CD4-positive, alpha-beta T cell treated with Interferon alpha-2 for 1 hour (primary cell): ENCODE data around the gene RPS6KA2.
"Not testable (repeated sequence)": the region's sequence is repeated elsewhere in the genome, so short reads cannot be mapped to it uniquely, and the experiment has no call there.

Experiments used
- DNase-seq, 2 donors: peaks; one replicate each; pipeline ENCODE4 v3.0.0-alpha.2; 2020 to 2022

The RPS6KA2 gene

GRCh38 chr6:166544296-166544605 is 82.8 kb downstream of the RPS6KA2 start:
- DNase-seq: no peak

GRCh38 chr6:166543603-166544295 is 83.3 kb downstream of the RPS6KA2 start:
- no peak for DNase-seq

DNA sequence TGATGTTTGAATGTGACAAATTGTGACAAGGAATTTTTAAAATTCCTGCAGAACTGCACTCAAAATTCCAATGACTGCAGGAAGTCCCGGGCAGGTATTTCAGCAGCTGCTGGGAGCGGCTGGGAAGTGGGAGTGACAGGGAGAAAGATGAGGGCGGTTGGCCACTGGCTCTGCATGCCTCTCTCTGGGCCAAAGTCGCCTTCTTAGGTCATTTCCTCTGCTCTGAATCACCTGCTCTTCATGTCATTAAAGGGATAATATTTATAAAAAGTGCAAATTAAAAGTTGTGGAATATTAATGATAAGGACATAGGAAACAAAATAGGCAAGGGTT is 84.5 kb downstream of the RPS6KA2 start:
- no peak for DNase-seq

- DNase-seq: peak in 1 of 2 donors; percentile 64
These were observed 85.0 kb downstream of the RPS6KA2 start for GRCh38 chr6:166541876-166542579.

GRCh38 chr6:166541366-166541765 is 85.7 kb downstream of the RPS6KA2 start:
- DNase-seq: no peak

- DNase-seq: peak; percentile 59 to 82
These were observed 86.3 kb downstream of the RPS6KA2 start for GRCh38 chr6:166540631-166541331.

DNA sequence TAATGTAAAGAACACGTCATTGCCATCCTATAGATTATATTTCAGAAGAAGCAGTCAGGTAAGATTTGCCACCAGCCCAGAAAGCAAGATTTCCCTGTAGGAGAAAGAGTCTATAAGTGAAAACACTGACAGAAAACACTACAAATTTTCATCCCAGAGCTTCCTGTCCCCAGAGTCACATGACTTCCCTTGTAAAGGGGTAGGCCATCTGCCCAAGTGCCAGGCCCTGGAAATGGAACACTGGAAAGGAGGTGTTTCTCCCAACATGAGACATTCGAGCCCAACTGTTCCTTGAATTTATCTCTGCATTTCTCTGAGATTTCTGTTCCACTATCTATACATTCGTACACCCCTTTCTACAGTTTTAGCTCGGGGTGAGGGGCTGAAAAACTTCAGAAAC is 87.5 kb downstream of the RPS6KA2 start:
- no peak for DNase-seq

DNA sequence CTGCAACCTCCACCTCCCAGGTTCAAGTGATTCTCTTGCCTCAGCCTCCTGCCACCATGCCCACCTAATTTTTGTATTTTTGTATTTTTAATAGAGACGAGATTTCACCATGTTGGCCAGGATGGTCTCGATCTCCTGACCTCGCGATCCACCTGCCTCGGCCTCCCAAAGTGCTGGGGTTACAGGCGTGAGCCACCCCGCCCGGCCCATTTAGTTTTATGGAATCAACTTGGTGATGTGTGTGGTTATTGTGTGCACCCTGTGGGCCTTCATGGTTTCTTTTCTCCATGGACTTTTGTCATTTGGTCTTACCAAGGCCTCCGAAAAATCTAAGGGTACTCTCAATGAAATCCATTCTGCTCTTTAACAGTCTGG is 88.1 kb downstream of the RPS6KA2 start:
- DNase-seq: not testable (repeated sequence)

- DNase-seq: no peak
These were observed 88.6 kb downstream of the RPS6KA2 start for GRCh38 chr6:166538297-166539010.

DNA sequence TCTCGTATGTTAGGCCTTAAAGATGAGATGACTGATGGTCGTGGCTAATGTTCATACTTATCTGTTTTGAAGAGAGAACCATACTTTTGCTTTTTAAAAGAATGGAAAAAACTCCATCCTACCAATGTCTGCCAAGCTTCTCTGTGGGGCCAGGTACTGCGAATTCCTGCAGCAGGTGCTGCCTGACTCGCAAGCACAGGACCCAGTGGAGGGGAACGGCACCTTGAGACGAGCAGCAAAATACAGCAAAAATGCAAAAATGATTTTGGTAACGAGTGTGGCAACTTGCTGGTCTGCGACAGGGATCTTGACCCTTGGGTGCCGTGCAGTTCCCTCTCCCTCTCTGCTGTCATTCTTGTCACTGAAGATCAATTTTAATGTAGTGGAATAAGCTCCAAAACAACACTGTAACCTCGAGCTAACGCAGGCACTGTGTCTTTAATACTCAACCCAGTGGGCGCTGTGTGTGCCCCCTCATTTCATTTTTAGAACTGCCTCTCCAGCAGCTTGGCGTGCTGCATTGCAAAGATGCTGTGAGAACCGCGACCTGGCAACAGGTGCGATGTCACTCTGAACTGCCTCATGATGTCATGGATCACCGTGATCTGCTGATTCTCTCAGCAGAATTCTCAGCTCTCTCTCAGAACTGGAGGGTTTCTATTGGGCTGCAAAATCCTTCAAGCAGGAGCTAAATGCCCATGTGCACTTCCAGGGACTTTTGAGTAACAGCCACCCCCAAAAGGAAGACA is 92.2 kb downstream of the RPS6KA2 start:
- no peak for DNase-seq

DNA sequence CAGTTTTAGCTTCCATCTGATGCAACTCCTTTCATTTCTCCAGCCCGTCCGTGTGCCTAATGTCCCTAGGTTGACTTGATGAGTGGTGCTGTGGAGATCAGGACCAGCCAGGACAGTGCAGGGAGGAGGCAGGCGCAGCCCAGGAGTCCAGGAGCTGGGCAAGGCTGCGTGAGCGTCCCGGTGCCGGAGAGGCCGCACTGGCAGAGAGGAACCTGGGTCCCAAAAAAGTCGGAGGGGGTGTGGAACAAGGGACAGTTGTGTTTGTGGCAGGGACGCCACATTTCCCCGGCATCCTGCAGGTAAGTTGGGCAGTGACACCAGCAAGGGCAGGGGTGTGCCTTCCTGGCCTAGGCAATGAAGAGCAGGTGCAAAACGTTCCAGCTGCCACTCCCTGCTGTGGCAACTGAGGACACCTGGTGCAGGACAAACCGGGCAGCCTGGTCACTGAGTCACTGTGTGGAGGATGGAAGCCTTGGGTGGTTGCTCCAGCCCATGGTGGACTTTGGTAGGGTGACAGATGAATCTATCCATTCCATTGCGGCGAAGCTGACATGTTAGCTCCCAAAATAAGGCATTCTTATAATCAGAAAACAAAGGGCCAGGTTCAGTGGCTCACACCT is 93.7 kb downstream of the RPS6KA2 start:
- no peak for DNase-seq

- DNase-seq: no peak
These were observed 94.7 kb downstream of the RPS6KA2 start for GRCh38 chr6:166532302-166532701.

GRCh38 chr6:166530211-166531095 is 96.6 kb downstream of the RPS6KA2 start:
- no peak for DNase-seq

- no peak for DNase-seq
These were observed 97.5 kb downstream of the RPS6KA2 start for GRCh38 chr6:166529586-166529985.

- DNase-seq: not testable (repeated sequence)
These were observed 98.0 kb downstream of the RPS6KA2 start for GRCh38 chr6:166529058-166529457.

DNA sequence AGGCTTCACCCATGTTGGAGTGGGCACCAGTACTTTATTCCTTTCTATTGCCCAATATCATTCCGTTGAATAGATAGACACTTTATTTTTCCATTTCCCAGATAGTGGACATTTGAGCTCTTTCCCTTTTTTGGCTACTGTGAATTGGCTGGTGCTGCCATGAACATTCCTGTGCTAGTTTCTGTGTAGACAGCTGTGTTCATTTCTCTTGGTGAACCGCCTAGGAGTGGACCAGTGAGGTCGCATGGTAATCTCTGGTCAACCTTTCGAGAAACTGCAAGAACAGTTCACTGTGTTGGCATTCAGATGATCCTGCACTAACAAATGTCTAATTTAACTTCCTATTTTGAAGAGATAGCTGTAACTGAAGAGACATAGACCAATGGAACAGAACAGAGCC is 99.2 kb downstream of the RPS6KA2 start:
- no peak for DNase-seq

GRCh38 chr6:166526937-166527336 is 100.1 kb downstream of the RPS6KA2 start:
- no peak for DNase-seq

- DNase-seq: no peak
These were observed 101.5 kb downstream of the RPS6KA2 start for GRCh38 chr6:166525567-166525966.

DNA sequence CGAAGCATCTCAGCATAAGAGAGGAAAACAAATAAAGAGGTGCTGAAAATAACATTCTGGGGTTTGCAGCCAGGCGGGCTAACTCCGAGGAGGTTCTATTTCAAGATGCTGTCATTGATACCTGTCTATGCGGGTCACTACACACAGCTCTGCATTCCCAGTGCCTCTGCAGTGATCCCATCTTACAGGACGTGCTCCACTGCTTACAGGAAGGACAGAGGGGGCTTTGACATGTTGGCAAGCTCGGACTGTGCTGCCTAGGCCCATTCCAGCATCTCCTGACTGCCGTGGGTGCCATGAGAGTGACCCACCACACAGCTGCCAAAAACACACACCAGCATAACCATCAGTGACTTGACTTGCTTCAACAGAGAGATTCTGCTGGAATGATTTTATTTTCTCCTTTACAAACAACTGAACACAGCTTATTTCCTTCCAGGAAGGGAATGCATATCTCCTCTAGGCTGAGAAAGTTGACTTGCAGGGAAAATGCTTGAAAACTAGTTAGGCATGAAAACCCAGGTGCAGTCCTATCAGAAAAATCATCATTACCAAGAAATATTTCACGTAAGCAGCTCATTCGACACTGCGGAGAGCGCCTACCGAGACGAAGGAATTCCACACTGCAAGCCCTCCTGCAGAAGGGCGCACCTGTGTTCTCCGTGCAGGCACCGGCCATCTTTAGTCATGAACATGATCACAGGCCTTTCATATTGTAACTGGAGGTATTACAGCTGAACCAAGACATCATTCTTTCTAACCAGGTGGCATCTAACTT is 103.1 kb downstream of the RPS6KA2 start:
- no peak for DNase-seq
